ENCODE data around the gene REEP6. TPM values are rescaled to one million over a fixed set of nuclear protein-coding genes. Genes with fewer than 3 reads are reported as not detected.

REEP6 gene
- total and polyA plus RNA-seq, 2 of the 8 experiments (the other 6 are each of a cell fraction or from before 2014, with no cell fraction given) = 12.6 to 20.7 TPM

GRCh38 chr19:1467490-1468273, 23.3 kb upstream of the REEP6 start:
- H4K91ac ChIP-seq (replicated peaks; ENCODE audit: insufficient read length, low read length) = no peak overlapping the region
- no peak overlapping the region for H2BK120ac ChIP-seq (replicated peaks; ENCODE audit: low read depth, low read length)
- H2BK20ac ChIP-seq (ENCODE audit: low read length) = no peak overlapping the region
- H3K18ac ChIP-seq (ENCODE audit: extremely low read depth, low read length) = no peak overlapping the region
- no peak overlapping the region for H3K27ac ChIP-seq (ENCODE audit: low read depth, low read length)
- peak; percentile 34 for TF ChIP-seq SUZ12 (IDR thresholded peaks at IDR 0.05; ENCODE audit: low read length)
- TF ChIP-seq MAX (IDR thresholded peaks at IDR 0.05) = 0 out of 2 replicates have a peak, but pooled peaks have one; percentile 2
- no peak for TF ChIP-seq SP4 (IDR thresholded peaks at IDR 0.05; ENCODE audit: low read length)
- 0 out of 2 replicates have a peak, but pooled peaks have one; percentile 4 for TF ChIP-seq GABPA (IDR thresholded peaks at IDR 0.05; ENCODE audit: borderline replicate concordance, insufficient read depth, low read length)
- FAIRE-seq (no peak), DNase-seq (ENCODE audit: low read depth in 1 of 2, low spot score in 2 of 2) (peak in 1 of 2 experiments; percentile 71)
- peak overlapping the region; percentile 64 to 86 for H3K4me2 ChIP-seq (ENCODE audit: insufficient read depth in 1 of 2, low read depth in 2 of 2, low read length in 2 of 2)
- no peak overlapping the region for H2BK15ac ChIP-seq (ENCODE audit: low read length)
- no peak overlapping the region for H2AFZ ChIP-seq (ENCODE audit: low read length)
- H3K4ac ChIP-seq (replicated peaks; ENCODE audit: insufficient read length, low read depth, low read length) = no peak overlapping the region
- no peak overlapping the region for H3K9ac ChIP-seq (replicated peaks in 1 of 4; ENCODE audit: extremely low read depth in 1 of 4, low read depth in 3 of 4, low read length in 3 of 4)
- peak overlapping the region in 2 of 4 experiments; percentile 23 to 51; a peak in 3 of 8 replicates for H3K4me3 ChIP-seq (ENCODE audit: extremely low read depth in 1 of 4, insufficient read depth in 2 of 4, low read depth in 3 of 4, low read length in 4 of 4)
- POLR2A ChIA-PET (ENCODE audit: partially characterized antibody) = interaction anchor here (0.6 to 5.5 kb wide), 12 partner anchors 8 to 397 kb away, joined by 3 to 72 read pairs (median 4); partner anchors contain the start of gene CIRBP
- peaks cover 0 to 7% of the 10 kb centered on the region in 2 experiments; a peak in 1 of 4 replicates for H3K9me3 ChIP-seq (ENCODE audit: insufficient read depth in 2 of 2, low read depth in 1 of 2, low read length in 1 of 2)
- no peaks in the 10 kb centered on the region for H3K79me1 ChIP-seq (ENCODE audit: low read depth, low read length)
- no peak overlapping the region for H2AK5ac ChIP-seq (ENCODE audit: low read depth, low read length)
- H4K8ac ChIP-seq (ENCODE audit: extremely low read depth, insufficient read depth, low read length) = peak overlapping the region; percentile 92; the same call in 1 of the 2 replicates
- no peak overlapping the region for H4K5ac ChIP-seq (ENCODE audit: insufficient read length, low read depth, low read length)
- no peak overlapping the region for H2BK5ac ChIP-seq (ENCODE audit: low read depth, low read length)
- H3K23ac ChIP-seq (ENCODE audit: insufficient read length) = no peak overlapping the region
- no peak overlapping the region for H2BK12ac ChIP-seq (ENCODE audit: low read depth, low read length)
- CTCF ChIA-PET (ENCODE audit: partially characterized antibody) = interaction anchor here (0.9 to 5.5 kb wide), 8 partner anchors 10 to 391 kb away, joined by 3 to 53 read pairs (median 8); no protein-coding TSS in a partner anchor
- H3K27me3 ChIP-seq (replicated peaks in 1 of 4; ENCODE audit: control insufficient read depth in 3 of 4, extremely low read depth in 1 of 4, insufficient read depth in 3 of 4, low read length in 3 of 4) = peaks cover 66 to 87% (median 85%) of the 10 kb centered on the region in 4 experiments
- peaks cover 20 to 46% of the 10 kb centered on the region in 2 experiments for H4K20me1 ChIP-seq (replicated peaks in 1 of 2; ENCODE audit: control insufficient read depth in 1 of 2, insufficient read depth in 2 of 2, low read length in 2 of 2)
- peaks cover 0 to 41% (median 0%) of the 10 kb centered on the region in 4 experiments; a peak in 2 of 8 replicates for H3K36me3 ChIP-seq (ENCODE audit: control insufficient read depth in 2 of 4, insufficient read depth in 4 of 4, low read length in 3 of 4)
- 10% methylated on average over 58 of the region's 92 CpGs; no CpG with 5 or more reads in 1 of the 2 experiments for WGBS, 2 experiments (ENCODE audit: extremely low coverage in 1 of 2, insufficient coverage in 1 of 2, insufficient read length in 1 of 2, insufficient replicate concordance in 2 of 2, low coverage in 1 of 2, low lambda C conversion rate in 2 of 2, missing lambda C conversion rate in 1 of 2)
- no peak overlapping the region for H3K56ac ChIP-seq (replicated peaks; ENCODE audit: insufficient read length, low read depth, low read length)
- H3K79me2 ChIP-seq (ENCODE audit: control insufficient read depth in 1 of 2, insufficient read depth in 2 of 2, low read length in 2 of 2) = no peaks in the 10 kb centered on the region
- H3K23me2 ChIP-seq (ENCODE audit: low read depth, low read length) = peaks cover 13% of the 10 kb centered on the region; the same call in 1 of the 2 replicates
- H3K4me1 ChIP-seq (replicated peaks in 1 of 4; ENCODE audit: control insufficient read depth in 3 of 4, insufficient read depth in 4 of 4, low read length in 3 of 4) = peaks cover 0 to 51% (median 28%) of the 10 kb centered on the region in 4 experiments; a peak in 5 of 7 replicates
- H3K14ac ChIP-seq (ENCODE audit: insufficient read length) = no peak overlapping the region

Measured in H1 (cell line).